GM19240 (cell line): ENCODE results near the gene CLSTN2.

Source experiments
- DNase-seq: peaks from one replicate; pipeline ENCODE4 v3.0.0; 2011; ENCODE audit warnings: low spot score; ENCODE audit not compliant: insufficient read length

Gene CLSTN2

DNA sequence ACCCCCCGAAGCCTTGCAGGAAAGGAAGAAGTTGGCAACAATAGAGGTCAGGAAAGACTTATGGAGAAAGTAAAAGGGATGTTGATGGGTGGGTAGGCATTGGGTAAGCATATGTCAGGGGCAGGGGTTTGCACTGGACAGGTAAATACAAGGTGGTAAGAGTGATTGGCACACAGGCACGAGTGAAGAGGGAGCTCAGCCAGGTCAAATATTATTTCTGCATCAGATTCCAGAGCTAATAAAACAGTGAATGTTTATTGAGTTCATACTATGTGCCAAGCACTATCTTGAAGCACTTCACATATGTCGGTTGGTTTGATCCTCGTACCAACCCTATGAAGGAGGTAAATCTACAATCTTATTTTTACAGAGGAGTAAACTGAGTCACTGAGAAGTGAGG, 6.6 kb downstream of the CLSTN2 start:
- no peak for DNase-seq

DNA sequence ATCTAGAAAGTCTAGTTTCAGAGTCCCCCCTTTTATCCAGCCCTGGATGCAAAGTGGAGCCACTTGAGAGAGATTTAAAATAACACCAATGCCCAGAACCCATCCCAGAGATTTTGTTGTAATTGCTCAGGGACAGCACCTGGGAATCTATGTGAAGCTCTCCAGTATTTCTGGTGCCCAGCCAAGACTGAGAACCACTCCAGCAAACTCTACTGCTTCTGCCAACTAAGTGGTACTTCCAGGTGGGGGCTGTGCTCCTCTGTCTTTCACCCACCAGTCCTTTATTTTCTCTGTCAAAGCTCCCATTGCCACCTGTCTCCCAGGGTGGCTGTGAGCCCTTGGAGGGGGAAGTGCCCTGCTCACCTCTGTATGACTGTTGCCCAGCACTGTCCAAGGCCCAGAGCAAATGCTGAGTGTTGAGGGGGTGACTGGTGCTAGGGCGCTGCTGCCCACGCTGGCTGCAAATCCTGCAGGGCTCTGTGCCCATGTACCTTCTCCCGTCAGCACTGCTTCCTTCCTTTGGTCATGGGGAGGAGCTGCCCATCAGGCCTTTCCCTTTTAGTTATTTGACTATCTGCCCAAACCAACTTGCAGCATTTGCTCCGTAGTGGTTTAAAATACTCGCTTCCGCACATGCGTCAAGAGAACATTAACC, 9.4 kb downstream of the CLSTN2 start:
- no peak for DNase-seq

DNA sequence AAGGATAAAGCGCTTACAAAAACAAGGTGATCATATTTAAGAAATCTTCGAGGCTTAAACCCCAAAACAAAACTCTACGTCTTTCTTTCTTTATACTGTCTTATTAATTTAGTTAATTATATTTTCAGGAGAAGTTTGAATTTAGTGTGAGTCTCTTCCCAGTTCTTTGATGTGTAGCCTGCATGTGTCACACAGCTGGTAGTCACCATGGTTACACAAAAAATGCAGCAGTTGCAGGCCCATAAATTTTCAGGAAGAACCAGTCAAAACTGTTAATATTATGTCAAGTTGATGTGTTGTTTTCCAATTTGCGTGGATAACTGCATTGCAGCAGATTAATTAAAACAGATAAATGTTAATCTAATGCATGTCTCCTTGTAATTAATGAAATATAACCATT, 10.4 kb downstream of the CLSTN2 start:
- DNase-seq, result no peak

DNA sequence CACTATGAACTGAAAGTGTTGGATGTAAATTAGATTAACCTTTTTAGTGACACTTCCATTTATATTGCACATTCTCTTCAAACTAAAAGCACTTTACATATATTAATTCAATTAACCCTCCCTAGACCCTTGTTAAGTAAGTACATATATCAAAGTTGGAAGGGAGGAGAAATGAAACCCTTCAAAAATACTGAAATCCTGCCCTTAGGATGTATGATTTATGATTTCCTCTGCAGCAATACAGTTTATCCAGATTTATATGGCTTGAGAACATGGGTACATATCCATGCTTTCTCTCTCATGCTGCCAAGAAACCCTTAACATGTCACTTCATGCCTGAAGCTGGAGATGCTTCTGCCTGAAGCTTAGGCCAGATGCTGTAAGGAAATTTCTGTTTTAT, 11.0 kb downstream of the CLSTN2 start:
- no peak for DNase-seq

DNA sequence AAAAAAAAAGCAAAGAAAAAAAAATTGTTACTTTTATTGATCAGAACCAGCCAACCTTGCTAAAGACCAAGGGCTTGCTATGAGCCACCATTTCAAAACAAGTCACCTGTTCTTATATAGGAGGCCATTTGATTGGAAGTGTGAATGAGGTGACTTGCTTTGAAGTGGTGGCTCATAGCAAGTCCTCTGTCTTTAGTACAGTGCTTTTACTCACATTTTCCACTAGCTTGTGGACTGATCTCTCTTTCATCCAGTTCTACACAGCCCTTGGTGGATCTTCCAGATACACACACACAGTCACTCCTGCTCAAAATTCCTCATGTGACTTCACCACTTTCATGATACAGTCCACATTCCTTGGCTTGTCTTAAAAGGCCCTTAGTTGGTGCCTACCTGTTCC, 13.5 kb downstream of the CLSTN2 start:
- DNase-seq, result no peak

DNA sequence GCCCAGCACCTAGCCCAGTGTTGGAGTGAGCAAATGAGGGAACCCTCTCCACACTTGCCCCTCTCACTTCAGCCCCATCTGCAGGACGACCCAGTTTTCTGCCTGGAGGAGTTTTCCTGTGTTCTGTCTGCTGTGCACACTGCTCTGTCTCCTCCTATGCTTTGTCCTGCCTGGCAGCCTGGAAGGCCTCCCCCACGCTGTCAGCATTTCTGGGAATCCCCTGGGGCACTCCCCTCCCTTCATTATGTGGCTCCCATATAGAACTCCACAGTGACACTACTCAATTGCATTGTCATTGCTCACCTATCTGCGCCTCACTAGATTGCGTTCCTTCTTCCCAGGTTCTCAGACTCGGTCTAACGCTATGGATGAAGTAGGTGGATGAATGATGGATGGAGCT, 13.9 kb downstream of the CLSTN2 start:
- no peak for DNase-seq

DNA sequence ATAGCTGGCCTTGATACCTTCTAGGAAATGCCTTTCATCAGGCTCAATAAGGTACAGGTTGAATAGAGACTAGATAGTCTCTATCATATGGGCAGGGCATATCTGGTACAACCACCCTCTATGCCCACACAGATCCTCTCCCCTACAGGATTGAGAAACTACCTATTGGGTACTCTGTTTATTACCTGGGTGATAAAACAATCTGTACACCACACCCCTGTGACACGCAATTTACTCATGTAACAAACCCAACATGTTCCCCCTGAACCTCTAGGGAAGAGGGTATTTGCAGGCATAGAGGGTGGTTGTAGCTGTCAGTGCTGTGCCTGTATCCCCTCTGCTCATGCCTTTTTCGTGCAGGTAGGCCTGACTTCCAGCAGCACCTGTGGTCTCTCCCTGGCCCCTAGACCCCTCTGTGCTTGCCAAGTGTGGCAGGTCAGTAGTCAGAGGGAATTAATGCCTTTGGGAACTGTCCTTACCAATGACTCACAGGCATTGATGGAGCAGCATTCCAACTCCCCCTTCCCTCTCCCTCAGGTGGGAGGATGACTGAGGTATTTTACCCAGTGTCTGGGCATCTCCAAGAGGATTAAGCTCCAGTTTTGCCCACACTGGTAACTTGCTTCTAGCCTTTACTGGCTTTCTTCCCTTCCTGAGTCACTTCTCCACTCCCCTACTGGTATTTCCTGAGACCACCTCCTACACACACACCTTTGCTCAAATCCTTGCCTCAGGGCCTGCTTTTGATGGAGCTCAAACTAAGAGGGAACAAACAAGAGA, 18.3 kb downstream of the CLSTN2 start:
- no peak for DNase-seq

DNA sequence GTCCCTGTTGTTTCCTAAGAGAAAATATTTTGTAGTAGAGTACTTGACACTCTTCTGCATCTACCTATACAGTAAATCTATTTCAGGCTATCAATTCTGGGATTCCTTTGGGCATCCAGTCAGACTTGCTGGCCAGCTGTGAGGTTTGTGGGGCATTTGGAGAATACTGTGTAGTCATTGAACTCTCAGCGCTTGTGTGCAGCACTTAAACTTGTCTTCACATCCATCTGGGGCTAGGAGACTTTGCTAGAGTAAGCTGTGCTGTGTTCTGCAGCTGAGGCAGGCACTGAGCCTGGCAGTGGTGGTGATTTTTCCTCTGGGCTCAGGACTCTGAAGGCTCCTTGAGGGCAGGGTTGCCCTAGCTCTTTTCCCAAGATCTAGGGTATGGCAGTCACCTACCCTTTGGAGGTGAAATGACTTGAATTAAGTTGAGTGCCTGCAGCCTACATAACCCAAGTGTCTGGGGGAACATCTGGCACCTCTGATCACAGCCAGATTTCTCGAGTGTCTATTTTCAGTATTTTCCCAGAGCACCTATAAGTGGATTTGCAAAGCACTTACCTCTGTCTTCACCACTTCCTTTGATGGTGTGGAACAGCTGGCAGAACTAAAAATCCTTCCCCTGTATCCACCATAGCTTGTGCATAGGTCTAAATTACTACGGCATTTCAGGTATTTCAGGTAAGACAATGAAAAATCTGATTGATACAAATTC, 19.3 kb downstream of the CLSTN2 start:
- DNase-seq, result no peak

DNA sequence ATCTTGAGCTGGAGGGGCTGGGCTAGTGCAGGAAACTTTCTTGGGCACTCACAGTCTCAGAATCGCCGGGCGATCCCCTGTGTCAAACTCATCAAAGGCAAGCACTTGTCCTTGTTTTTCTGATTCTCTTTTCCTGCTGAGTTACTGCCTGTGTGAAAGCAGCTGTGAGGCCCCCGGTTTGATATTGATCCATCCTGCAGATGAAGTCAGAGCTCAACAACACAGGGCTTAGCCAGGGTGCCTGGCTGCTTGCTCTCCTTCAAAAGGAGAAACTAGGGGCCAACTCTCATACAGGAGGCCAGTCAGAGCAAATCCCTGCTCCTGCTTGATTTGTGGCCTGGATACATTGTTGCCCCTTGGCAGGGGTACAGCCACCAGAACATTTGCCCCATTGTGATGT, 22.9 kb downstream of the CLSTN2 start:
- no peak for DNase-seq

DNA sequence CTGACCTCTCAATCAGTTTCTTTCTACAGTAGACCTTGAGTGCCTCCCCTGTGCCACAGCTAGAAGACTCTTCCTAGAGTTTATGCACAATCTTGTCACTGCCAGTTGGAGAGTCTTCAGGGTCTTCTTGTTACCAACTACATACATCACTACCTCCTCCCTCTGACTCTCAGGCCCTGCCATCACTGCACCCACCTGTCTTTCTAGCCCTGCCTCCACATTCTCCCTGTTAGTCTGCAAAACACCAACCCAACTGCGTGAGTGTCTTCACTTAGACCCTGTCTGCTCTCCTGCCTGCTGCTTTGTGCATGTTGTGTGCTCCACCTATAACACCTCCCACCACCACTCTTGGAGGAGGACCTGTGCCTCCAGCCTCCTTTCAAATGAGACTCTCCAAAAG, 34.4 kb downstream of the CLSTN2 start:
- no peak for DNase-seq

DNA sequence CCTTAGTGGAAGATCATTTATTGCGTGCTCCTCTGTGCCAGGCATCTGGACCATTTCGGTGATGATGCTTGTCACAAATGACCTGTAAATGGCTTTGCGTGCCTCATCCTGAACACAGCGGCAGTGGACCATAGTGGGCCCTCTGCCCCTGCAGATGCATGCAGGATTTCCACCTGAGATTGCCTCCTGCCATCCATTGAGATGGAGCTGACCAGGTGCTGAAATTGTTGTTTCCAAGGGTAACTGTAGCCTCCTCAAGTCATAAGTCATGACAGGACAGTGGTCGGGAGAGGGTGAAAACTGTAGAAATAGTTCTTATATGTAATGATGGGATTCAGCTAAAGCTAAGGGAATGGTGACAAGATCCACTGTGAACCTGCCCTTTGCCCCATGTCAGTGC, 35.5 kb downstream of the CLSTN2 start:
- no peak for DNase-seq

DNA sequence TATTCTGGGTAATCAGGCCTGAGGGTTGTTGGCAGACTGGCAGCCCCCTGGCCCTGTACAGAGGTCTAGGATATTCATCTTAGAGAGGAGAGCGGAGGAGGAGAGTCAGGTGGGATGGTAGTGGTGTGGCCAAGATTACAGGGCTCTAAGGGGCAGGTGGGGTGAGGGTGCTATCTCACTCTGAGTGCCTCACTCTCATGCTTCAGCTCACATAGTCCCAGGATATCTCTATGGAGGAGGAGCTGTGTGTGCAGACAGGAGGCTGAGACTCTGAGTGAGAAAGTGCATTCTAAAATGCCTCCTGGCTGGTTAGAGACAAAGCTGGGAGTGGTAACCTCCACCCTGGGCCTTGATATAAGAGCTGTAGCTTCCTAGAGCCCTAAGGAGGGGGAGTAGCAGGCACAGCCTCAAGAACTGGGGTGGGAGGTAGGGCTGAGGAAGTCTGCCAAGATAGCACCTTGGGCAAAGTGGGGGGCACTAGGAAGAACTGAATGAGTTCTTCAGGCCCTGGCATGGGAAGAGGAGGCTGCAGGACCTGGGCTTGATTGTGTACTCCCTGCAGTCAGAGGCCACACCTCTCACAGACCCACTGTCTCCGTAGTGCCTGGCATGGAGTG, 39.9 kb downstream of the CLSTN2 start:
- no peak for DNase-seq

DNA sequence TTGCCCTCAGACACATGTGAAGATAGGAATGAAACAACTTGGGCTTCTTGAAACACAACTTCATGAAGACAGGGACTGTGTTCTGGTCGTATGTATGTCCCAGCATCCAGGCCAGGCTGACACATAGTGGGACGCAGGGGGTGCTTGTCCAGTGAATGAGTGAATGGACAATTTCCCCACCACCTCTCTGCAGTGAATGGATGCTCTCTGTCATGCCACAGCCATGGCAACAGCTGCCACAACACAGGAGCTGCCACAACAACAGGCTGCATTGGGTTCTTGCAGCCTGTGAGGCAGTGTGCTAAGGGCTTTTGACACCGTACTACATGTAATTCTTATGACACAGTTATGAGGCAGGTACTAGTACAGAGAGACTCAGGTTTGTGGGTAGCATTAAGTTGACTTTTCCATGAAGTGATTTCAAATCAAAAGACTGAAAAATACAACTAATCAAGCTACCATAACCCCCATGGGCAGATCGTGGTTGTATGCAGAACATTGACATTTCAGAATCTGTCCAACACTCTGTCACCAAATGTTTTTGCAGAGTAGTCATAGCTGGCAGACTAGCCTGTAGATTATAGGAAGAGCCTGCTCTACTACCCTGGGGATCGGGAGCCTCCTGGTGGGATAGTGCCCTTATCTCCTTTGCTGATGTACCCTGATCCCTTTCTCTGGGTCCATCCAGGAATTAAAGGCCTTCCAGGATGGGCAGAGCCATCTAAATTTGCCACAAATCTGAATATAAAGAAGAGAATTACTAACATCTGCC, 40.8 kb downstream of the CLSTN2 start:
- DNase-seq, result no peak

DNA sequence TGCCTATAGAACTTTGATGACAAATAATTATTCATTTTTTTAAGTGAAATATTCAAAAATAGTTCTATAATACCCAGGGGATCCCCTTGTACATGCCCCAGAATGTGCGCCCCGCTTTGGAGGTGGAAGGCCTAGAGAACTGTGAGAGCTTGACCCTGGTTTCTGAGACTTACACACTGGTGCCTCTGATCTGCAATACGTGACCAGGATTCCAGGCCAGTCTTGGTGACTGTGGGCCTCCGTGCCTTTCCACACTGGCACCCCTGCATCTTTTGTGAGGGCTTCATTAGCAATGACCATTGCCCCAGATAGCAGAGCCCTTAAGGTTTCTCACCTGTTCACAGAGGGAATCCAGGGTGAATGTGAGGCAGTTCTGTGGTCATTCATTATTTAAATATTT, 44.0 kb downstream of the CLSTN2 start:
- DNase-seq, result no peak

DNA sequence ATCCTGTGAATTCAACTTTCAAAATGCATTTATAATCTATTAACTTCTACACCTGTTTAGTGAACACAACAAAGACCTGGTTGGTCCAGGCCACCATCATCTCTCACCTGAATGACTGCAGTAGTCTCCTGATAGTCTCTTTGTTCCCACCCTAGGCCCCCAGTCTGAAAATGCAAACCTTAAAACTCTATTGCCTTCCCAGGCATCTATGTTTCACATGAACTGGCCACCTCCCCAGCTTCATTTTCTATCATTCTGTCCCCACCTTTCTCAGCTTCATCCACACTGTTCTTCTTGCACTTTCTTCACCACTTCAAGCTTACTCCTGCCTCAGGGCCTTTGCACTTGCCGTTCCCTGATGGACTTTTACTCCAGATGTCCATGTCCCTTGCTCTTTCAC, 45.0 kb downstream of the CLSTN2 start:
- DNase-seq, result no peak

DNA sequence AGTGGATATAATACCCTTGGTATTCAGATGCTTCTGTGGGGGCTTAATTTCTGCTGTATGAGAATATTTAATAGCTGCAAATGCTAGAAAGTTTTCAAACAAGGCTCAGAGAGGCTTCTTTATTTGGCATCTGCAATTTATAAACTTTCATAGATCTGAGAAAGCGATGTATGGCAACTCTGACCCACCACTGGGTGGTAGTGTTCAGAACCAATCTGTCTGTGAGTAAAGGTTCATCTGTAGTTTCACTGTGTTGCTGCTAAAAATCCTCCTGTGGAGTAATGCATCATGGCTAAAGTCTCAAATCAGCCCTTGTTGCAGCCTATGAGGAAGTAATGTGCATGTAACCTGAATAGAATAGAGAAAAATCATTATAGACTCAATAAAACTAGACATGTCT, 47.4 kb downstream of the CLSTN2 start:
- DNase-seq, result no peak

DNA sequence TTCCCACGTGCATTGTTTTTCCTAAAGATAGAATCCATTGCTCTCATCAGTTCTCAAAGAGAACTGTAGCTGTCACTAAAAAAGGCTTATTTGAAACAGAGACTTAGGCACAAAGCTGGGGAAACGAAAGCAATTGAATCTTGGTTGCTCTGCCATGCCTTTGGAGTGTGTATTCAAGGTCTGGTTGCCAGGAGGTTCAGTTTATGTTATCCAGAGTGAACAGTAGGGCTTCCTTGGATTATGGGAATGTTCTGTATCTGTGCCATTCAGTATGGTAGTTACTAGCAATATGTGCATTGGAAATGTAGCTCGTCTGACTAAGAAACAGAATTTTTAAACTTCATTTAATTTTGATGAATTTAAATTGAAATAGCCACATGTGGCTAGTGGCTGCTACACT, 50.6 kb downstream of the CLSTN2 start:
- DNase-seq, result no peak

DNA sequence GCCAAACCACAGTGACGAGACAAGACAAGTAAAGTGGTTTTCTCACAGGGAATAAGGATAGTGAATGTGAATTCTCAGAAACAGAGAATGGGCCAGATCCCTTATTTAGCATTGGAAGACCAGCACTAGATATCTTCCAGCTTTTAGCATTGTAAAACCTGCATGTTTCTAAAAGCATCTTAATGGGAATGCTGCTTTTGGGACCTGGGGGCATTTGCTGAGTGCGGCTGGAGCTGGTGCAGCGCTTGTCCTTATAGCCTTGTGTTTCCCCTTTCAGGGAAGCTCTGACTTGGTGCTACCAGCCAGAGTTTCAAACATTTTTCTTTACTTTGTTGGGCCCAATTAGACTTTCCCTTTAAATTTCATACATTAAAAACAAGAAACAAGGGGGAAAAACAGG, 52.9 kb downstream of the CLSTN2 start:
- DNase-seq, result no peak

DNA sequence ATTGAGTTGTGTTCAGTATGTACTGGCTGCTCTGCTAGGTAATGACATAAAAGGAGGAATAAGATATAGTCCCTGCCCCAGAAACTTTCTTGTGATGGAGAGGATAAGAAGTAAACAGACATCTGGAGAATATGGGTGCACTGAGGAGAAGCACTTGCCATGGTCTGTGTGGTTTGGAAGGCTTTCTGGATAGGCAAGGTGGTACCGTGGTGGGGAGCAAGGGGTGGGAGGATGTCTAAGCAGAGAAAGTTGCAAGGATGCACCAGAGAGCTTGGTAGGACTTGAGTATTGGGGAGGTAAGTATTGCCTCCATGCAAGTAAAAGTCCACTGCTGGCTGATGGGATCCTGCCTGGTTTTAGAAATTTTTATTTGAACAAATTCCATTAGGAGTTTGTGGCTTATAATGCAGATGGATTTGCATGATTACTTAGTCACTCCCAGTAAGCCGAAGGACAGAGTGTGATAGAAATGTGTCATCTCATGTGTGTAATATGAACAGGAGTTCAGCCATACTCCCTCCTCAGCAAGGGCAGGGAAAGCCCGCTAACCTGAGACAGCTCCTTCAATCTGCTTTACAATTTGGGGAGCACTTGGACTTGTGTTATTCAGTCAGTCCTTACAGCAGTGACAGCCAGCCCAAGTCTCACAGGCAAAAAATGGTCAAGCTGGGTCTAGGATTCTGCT, 53.6 kb downstream of the CLSTN2 start:
- no peak for DNase-seq

DNA sequence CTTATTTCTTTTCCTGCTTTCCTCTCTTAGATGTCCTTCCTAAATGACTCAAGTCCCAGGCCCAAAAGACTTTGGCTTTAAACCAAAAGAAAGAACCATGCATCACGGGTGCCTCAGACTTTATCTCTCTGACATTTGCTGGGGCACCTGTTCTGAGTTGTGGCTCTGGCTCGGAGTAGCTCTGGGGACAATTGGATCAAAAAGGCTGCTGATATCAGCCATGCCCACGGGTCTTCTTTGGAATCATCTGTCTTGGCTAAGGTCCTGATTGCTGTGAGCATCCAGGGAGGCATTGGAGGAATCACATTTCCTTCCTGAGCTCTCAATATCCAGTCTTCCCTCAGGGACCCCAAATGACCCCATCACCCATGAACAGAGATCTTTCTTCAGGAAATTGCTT, 59.9 kb downstream of the CLSTN2 start:
- no peak for DNase-seq

DNA sequence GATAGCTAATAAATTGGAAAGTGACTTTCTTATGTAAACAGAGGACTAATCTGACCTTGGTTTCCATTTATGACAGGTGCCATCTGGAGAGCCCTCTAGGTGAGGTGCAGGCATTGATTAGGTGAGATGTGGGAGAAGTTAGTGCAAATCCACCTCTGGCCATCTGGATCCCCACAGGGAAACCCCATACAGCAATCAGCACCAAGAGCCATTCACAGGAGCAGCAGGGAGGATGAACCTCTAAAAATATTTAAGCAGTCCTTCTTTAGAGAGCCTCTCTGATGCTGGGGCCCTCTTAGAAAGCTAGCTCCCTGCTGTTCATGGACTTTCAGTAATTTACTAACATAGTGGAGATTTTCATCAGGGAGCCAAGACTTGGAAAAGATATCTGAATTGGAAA, 69.3 kb downstream of the CLSTN2 start:
- DNase-seq, result no peak
